Measurements from ENCODE around the gene ADGRD1.

Gene ADGRD1

GRCh38 chr12:130958557-130959140, 4.9 kb downstream of the ADGRD1 start:
- no peaks in the 10 kb centered on the region for H3K27me3 ChIP-seq (ENCODE audit: insufficient read depth, poor library complexity, severe bottlenecking)

GRCh38 chr12:130959632-130960031, 5.9 kb downstream of the ADGRD1 start:
- no peak for DNase-seq (ENCODE audit: low read depth in 1 of 2, low spot score in 1 of 2)
- TF ChIP-seq SPI1 (IDR thresholded peaks at IDR 0.05; ENCODE audit: borderline replicate concordance, low read depth) (no peak), POLR2AphosphoS5 (IDR thresholded peaks at IDR 0.05; ENCODE audit: low read depth) (no peak), GABPA (IDR thresholded peaks at IDR 0.05; ENCODE audit: low read depth) (no peak)
- TF ChIP-seq, protein P1, sequence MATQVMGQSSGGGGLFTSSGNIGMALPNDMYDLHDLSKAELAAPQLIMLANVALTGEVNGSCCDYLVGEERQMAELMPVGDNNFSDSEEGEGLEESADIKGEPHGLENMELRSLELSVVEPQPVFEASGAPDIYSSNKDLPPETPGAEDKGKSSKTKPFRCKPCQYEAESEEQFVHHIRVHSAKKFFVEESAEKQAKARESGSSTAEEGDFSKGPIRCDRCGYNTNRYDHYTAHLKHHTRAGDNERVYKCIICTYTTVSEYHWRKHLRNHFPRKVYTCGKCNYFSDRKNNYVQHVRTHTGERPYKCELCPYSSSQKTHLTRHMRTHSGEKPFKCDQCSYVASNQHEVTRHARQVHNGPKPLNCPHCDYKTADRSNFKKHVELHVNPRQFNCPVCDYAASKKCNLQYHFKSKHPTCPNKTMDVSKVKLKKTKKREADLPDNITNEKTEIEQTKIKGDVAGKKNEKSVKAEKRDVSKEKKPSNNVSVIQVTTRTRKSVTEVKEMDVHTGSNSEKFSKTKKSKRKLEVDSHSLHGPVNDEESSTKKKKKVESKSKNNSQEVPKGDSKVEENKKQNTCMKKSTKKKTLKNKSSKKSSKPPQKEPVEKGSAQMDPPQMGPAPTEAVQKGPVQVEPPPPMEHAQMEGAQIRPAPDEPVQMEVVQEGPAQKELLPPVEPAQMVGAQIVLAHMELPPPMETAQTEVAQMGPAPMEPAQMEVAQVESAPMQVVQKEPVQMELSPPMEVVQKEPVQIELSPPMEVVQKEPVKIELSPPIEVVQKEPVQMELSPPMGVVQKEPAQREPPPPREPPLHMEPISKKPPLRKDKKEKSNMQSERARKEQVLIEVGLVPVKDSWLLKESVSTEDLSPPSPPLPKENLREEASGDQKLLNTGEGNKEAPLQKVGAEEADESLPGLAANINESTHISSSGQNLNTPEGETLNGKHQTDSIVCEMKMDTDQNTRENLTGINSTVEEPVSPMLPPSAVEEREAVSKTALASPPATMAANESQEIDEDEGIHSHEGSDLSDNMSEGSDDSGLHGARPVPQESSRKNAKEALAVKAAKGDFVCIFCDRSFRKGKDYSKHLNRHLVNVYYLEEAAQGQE (IDR thresholded peaks at IDR 0.05; ENCODE audit: insufficient replicate concordance, low read depth): no peak
- TF ChIP-seq, protein P2, sequence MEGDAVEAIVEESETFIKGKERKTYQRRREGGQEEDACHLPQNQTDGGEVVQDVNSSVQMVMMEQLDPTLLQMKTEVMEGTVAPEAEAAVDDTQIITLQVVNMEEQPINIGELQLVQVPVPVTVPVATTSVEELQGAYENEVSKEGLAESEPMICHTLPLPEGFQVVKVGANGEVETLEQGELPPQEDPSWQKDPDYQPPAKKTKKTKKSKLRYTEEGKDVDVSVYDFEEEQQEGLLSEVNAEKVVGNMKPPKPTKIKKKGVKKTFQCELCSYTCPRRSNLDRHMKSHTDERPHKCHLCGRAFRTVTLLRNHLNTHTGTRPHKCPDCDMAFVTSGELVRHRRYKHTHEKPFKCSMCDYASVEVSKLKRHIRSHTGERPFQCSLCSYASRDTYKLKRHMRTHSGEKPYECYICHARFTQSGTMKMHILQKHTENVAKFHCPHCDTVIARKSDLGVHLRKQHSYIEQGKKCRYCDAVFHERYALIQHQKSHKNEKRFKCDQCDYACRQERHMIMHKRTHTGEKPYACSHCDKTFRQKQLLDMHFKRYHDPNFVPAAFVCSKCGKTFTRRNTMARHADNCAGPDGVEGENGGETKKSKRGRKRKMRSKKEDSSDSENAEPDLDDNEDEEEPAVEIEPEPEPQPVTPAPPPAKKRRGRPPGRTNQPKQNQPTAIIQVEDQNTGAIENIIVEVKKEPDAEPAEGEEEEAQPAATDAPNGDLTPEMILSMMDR (IDR thresholded peaks at IDR 0.05; ENCODE audit: insufficient read depth, low read length): no peak
- H3K4me3 ChIP-seq (replicated peaks; ENCODE audit: insufficient read depth, low read length): no peak overlapping the region
- no peak overlapping the region for H3K27ac ChIP-seq (replicated peaks)
- H3K27me3 ChIP-seq (ENCODE audit: insufficient read depth, poor library complexity, severe bottlenecking): no peaks in the 10 kb centered on the region

More at GRCh38 chr12:130958557-130959140, 4.9 kb downstream of the ADGRD1 start:
- Histone ChIP-seq H3K4me3 (replicated peaks; ENCODE audit: insufficient read depth, low read length) (no peak overlapping the region), H3K27ac (replicated peaks) (no peak overlapping the region)
- TF ChIP-seq POLR2AphosphoS5 (IDR thresholded peaks at IDR 0.05; ENCODE audit: low read depth) (no peak), SPI1 (IDR thresholded peaks at IDR 0.05; ENCODE audit: borderline replicate concordance, low read depth) (no peak), GABPA (IDR thresholded peaks at IDR 0.05; ENCODE audit: low read depth) (no peak)
- TF ChIP-seq, protein P2 (IDR thresholded peaks at IDR 0.05; ENCODE audit: insufficient read depth, low read length): no peak
- TF ChIP-seq, protein P1 (IDR thresholded peaks at IDR 0.05; ENCODE audit: insufficient replicate concordance, low read depth): no peak
- no peak for DNase-seq (ENCODE audit: low read depth in 1 of 2, low spot score in 1 of 2)

- H3K4me3 ChIP-seq (replicated peaks; ENCODE audit: insufficient read depth, low read length): no peak overlapping the region
- no peak for DNase-seq (ENCODE audit: low read depth in 1 of 2, low spot score in 1 of 2)
- H3K27ac ChIP-seq (replicated peaks): no peak overlapping the region
- H3K27me3 ChIP-seq (ENCODE audit: insufficient read depth, poor library complexity, severe bottlenecking): no peaks in the 10 kb centered on the region
- TF ChIP-seq POLR2AphosphoS5 (IDR thresholded peaks at IDR 0.05; ENCODE audit: low read depth): no peak
- TF ChIP-seq, protein P2 (IDR thresholded peaks at IDR 0.05; ENCODE audit: insufficient read depth, low read length): no peak
Observed at GRCh38 chr12:130960058-130960457, 6.4 kb downstream of the ADGRD1 start.

- Histone ChIP-seq H3K27me3 (ENCODE audit: insufficient read depth, poor library complexity, severe bottlenecking) (no peaks in the 10 kb centered on the region), H3K4me3 (replicated peaks; ENCODE audit: insufficient read depth, low read length) (no peak overlapping the region), H3K27ac (replicated peaks) (no peak overlapping the region)
- TF ChIP-seq, protein P2 (IDR thresholded peaks at IDR 0.05; ENCODE audit: insufficient read depth, low read length): no peak
- no peak for TF ChIP-seq GABPA (IDR thresholded peaks at IDR 0.05; ENCODE audit: low read depth)
- TF ChIP-seq POLR2AphosphoS5 (IDR thresholded peaks at IDR 0.05; ENCODE audit: low read depth): no peak
- no peak for TF ChIP-seq SPI1 (IDR thresholded peaks at IDR 0.05; ENCODE audit: borderline replicate concordance, low read depth)
- TF ChIP-seq, protein P1 (IDR thresholded peaks at IDR 0.05; ENCODE audit: insufficient replicate concordance, low read depth): no peak
- no peak for DNase-seq (ENCODE audit: low read depth in 1 of 2, low spot score in 1 of 2)
Observed at GRCh38 chr12:130960787-130961186, 7.1 kb downstream of the ADGRD1 start.
